Measurements from ENCODE around the gene SHC1.
A peak's percentile ranks its signal among the peaks of the same experiment; 100 is the strongest.

Gene SHC1

GRCh38 chr1:154937085-154937987, 33.2 kb downstream of the SHC1 start:
- peak; percentile 87 for DNase-seq

DNA sequence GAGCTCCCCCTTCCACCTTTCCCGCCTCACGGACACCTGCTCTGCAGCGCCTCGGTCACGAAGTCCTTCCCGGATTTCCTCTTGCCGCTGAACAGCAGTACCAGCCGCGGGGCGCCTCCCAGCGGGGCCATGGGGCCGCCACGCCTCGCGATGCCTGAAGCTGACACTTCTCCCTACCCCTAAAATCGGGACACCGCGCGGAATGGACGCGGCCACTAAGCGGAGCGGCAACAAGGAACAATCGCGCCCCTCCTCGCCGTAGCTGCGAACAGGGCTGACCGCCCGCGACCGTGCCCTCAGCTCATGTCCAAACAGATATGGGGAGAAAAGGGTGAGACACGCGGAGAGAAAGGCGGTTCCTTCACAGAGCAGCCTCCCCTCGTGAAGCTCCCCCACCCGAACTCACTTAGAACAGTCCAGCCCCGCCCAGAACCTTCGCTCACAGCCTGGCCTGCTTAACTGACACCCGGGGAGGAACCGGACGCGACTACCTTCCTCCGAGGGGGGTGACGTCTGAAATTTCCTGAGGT, 33.9 kb downstream of the SHC1 start, which contains the start of gene PMVK:
PMVK (minus strand) TSS at position 165 of the 530 bp plus-strand sequence; CDS start at position 131, 34 bp downstream.
- peak; percentile 94 for DNase-seq

GRCh38 chr1:154935749-154936554, 34.6 kb downstream of the SHC1 start:
- DNase-seq = no peak

DNA sequence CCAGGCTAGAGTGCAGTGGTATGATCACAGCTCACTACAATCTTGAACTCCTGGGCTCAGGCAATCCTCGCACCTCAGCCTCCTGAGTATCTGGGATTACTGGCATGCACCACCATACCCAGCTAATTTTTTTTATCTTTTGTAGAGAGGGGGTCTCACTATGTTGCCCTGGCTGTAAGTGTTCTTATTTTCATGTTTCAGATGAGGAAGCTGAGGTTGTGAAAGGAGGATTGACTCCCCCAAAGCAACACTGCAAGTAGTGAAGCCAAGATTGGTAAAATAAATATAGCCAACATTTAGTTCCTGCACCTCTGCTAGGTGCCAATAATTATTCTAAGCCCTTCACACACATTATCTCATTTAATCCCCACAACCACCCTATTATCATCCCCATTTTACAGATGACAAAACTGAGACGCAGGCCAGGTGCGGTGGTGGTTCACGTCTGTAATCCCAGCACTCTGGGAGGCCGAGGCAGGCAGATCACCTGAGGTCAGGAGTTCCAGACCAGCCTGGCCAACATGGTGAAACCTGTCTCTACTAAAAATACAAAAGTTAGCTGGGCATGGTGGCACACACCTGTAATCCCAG, 36.1 kb downstream of the SHC1 start:
- DNase-seq = no peak

GRCh38 chr1:154931940-154932487, 38.5 kb downstream of the SHC1 start:
- no peak for DNase-seq

DNA sequence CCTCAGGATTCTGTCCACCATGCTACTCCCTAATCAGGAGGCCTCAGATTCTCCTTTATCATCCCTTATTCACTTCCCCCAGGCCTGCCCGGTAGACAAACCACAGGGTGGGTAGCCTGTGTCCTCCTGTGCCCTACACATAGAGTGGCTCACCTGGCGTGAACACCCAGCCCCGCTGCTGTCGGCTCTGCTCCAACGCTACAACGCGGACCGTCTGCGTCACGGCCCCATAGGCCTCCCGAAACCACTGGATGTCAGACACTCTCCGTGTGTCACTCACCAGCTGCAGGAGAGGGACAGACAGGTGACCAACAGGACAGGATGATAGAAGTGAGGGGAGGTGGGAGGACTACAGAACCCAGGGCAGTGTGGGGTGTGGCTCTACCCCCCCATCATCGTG, 44.3 kb downstream of the SHC1 start:
- DNase-seq = no peak

DNA sequence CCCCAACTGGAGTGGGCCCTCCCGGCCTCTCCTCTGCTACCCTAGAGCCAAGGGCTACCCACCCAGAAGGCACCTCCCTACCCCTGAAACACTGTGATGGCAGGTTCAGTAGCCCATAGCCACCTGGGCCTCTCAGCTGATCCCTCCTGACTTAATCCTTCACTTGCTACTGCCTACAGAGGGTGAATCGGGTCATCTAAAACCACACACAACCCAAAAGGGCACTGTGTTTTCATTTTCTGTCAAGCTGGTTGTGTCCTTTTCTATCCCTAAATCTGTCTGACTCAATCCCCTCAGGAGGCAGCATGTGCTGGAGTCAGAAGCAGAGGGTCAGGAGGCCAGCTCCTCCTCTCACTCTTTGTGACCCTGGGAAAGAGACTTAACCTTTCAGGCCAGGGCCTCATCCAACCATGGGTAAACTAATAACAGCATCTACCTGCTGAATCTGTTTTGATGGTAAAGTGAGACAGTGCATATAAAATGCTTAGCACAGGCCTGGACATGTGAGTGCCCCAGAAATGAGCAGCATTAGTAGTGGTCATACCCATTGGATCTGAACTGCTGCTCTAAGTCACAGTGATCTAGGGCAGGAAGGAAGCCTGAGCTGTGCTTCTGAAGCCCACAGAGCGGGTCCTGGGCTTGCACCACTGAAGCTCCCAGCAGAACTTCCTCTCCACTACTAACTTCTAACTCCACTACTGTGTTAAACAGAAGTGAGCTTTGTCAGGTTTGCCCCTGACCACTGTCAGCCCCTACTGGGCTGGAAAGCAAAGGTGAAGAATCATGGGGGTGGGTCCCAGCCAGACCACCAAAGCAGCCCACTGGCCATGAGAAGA, 45.0 kb downstream of the SHC1 start:
- DNase-seq = no peak

- DNase-seq = no peak
These were observed 46.9 kb downstream of the SHC1 start for GRCh38 chr1:154923695-154924094.

GRCh38 chr1:154913273-154913672, 57.3 kb downstream of the SHC1 start:
- no peak for DNase-seq

DNA sequence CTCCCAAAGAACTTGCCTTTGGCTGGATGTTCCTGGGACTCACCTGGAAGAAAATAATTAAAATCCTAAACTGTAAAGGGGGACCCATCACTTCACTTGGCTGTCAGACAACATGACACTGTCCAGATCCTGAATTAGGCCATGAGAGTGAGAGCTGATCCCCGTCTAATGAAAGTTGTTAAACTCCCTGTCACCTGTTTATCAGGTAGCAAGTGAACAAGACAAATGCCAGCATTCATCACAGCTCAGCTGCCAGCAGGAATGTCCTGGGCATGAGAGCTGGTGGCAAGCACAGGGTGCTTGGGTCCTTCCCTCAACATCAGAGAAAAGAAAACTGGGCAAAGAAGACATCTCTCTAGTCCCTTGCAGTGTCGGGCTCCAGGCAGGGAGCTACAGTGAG, 57.8 kb downstream of the SHC1 start:
- no peak for DNase-seq
